Stimulated activated CD8-positive, alpha-beta memory T cell treated with anti-CD3 and anti-CD28 coated beads, Interleukin-15, amount 100 ng/mL, for 1 hour (primary cell): ENCODE measurements around the gene PPP2R3C.
"Not testable (repeated sequence)": the region's sequence is repeated elsewhere in the genome, so short reads cannot be mapped to it uniquely, and the experiment has no call there.

Experiments
- DNase-seq: peaks from one replicate; pipeline ENCODE4 v3.0.0-alpha.2; 2020; ENCODE audit warnings: low read depth

PPP2R3C gene

DNA sequence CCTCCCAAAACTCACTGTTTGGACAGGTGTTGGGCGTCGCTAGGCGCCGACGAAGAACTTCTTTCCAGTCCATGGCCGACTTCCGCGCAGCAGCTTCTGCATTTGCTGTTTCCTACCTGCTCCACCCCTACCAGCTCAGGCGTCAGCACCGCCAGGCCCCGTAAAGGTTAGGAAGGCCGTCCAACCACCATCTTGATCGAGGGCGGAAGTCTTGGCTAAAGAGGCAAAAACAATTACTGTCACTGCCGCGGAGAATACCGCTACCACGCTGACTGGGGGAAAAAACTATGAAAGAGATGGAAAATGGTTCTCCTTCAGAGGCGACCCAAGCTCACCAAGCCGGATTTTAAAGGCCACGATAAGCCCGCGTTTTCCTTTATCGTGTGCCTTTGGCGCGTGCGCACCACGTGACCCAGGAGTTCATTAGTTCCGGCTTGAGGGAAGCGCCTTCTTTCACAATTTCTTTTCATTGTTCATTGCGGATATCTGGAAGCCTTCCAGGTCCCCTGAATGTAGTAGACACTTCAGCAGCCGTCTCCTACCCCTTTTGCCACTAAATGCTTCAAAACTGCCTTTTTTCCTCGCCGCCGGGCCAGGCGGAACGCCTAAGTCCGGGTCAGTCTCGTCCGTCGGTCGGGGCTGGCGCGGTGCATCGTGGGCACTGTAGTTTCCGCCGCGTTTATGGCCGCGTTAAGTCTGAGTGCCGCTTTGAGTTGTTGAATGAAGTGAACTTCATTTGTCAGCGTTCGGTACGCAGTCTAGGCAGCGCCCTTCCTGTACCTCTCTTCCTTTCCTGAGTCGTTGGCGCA, at the start of gene PPP2R3C, which contains the start of gene PRORP:
TSS of gene PPP2R3C (minus strand) at position 104 of the 809 bp plus-strand sequence. CDS start at position 73, 31 bp downstream.
TSS of gene PRORP (plus strand) at position 666 of the 809 bp plus-strand sequence. CDS start 694 bp downstream, outside the sequence.
- peak; percentile 77 for DNase-seq

DNA sequence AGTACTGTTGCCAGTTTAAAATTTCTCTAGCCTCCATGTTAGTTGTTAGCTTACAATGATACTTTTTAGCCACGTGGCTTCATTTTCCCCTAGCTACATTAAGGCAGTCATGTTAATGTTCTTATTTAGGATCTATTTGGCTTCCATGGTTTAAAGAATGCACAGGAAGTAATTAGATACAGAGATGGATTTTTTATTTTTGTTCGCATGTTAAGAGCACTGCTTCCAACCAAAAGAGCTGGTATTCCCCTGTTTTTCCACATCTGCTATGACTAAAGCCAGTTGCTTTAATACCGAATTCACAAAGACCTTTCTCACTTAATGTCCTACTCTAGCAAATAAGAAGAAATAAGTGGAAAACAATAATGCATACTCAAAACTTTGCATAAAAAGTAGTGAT, 45.7 kb upstream of the PPP2R3C start:
- no peak for DNase-seq

- DNase-seq: no peak
These were observed 43.1 kb upstream of the PPP2R3C start for GRCh38 chr14:35164849-35165248.

DNA sequence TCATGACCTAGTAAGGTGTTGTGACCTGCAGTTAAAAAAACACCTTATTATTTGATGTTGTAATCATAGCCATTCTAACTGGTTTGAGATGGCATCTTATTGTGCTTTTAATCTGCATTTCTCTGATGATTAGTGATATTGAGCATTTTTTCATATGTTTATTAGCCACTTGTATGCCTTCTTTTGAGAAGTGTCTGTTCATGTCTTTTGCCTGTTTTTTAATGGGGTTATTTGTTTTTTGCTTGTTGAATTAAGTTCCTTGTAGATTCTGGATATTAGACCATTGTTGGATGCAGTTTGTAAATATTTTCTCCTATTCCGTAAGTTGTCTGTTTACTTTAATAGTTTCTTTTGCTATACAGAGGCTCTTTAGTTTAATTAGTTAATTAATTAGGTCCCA, 41.6 kb upstream of the PPP2R3C start:
- DNase-seq: no peak

GRCh38 chr14:35161231-35161630, 39.4 kb upstream of the PPP2R3C start:
- DNase-seq: peak; percentile 11

DNA sequence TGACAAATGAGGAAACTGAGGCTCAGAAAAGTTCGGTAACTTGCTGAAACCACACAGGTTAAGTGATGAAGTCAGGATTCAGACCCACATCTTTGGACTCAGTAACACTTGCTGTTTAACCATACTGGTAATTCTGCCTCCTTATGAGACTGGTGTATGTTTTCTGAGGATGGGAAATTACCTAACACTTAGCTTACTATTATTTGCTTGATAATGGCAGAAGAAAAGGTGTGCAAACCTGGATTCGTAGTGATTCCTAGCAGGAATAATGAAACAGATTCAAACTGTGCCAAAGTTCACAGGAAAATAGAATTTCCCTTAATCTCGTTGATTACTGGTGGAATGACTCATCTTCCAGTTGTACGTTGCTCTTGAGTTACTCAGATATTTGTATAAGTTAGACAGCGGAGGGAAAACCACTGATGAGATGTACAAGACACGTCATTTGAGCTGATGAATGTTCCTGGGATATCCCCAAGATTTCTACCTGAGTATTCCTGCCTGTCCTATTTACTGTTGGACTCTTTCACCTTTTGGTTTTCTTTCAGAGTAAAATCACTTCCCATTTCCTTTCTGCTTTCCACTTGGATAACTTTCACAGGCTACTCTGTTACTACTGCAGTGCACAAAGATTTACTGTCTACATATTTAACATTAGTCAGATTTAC, 38.1 kb upstream of the PPP2R3C start:
- DNase-seq: no peak

GRCh38 chr14:35158951-35159653, 37.3 kb upstream of the PPP2R3C start:
- DNase-seq: no peak

DNA sequence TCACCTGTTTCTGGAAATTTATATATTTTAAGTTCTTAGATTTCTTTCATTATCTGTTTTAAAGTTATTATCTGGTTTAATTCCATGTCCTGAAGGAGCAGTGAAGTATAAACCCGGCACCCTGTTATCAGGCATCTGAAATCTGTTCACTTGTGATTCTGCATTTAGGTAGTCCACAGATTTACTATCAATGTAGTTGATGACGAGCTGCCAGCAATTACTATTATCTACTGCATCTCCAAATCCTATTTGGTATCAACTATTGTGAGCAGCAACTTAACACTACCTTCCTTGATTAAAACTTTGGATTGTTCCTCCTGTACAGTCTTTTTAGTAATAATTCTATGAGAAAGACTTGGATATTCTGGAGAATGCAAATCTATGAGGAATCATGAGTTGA, 36.7 kb upstream of the PPP2R3C start:
- DNase-seq: no peak

- DNase-seq: no peak
These were observed 34.2 kb upstream of the PPP2R3C start for GRCh38 chr14:35155962-35156361.

DNA sequence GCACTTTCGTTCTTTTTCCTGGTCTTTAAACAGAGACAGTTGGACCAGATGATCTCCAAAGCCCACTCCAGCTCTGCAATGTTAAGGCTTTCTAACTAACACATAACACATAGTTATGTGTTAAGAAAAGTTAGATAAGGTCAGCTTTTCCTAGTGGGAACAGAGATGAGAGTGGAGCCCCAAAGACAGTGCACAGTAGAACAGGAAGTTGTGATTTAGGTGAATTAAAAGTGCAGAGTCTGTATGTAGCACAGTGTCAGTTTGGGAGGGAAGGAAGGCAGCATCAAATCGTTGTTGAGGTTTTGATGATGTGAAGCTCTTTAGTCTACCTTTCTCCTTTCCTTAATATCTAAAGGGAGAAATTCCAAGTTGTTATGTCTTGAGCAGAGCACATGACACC, 32.2 kb upstream of the PPP2R3C start:
- no peak for DNase-seq

GRCh38 chr14:35152531-35152930, 30.7 kb upstream of the PPP2R3C start:
- not testable (repeated sequence) for DNase-seq

- no peak for DNase-seq
These were observed 27.4 kb upstream of the PPP2R3C start for GRCh38 chr14:35149239-35149638.

DNA sequence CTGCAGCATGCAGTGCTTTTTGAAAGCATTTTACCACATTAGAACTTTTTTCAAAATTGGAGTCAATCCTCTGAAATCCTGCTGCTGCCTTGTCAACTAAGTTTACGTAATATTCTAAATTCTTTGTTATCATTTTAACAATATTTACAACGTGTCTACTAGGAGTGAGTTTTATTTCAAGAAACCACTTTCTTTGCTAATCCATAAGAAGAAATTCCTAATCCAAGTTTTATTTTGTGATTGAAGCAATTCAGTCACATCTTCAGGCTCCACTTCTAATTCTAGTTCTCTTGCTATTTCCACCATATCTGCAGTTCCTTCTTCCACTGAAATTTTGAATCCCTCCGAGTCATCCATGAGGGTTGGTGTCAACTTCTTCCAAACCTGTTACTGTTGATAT, 25.9 kb upstream of the PPP2R3C start:
- DNase-seq: no peak

DNA sequence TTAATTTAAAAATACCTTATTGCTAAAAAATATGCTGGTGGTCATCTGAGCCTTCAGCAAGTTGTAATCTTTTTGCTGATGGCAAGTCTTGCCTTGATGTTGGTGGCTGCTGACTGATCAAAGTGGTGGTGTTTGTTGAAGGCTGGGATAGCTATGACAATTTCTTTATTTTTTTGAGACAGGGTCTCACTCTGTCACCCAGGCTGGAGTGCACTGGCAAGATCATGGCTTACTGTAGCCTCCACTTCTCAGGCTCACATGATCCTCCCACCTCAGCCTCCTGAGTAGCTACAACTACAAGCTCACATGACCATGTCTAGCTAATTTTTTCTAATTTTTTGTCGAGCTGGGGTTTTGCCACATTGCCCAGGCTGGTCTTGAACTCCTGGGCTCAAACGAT, 25.4 kb upstream of the PPP2R3C start:
- no peak for DNase-seq

DNA sequence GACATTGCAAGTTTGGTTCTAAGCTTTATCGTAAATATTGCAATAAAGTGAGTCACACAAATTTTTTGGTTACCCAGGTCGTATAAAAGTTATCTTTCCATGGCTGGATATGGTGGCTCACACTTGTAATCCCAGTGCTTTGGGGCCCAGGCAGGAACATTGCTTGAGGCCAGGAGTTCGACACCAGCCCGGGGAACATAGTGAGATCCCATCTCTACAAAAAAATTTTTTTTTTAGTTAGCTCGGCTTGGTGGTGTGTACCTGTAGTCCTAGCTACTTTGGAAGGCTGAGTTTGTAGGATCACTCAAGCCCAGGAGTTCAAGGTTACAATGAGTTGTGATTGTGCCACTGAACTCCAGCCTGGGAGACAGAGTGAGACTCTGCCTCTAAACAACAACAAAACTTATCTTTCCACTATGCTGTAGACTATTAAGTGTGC, 24.9 kb upstream of the PPP2R3C start:
- no peak for DNase-seq

DNA sequence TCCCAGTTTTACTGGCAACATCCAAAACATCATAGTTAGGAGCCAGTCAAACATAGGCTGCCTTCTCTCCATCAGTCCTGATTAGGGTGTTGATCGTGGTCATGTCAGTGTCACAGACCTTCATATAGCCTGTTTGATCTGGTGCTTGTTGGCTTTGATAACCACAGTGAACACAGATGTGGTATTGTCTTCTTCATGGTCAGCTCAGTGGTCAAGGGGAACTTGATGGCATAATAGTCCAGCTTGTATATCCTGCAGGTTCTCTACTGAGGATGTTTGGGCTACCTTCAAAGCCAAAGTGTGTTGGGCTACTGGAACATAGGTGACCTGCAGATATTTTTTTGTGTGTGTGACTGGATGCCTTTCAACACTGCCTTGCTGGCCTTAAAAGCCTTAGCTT, 22.2 kb upstream of the PPP2R3C start:
- no peak for DNase-seq

- DNase-seq: no peak
These were observed 19.2 kb upstream of the PPP2R3C start for GRCh38 chr14:35140718-35141581.

DNA sequence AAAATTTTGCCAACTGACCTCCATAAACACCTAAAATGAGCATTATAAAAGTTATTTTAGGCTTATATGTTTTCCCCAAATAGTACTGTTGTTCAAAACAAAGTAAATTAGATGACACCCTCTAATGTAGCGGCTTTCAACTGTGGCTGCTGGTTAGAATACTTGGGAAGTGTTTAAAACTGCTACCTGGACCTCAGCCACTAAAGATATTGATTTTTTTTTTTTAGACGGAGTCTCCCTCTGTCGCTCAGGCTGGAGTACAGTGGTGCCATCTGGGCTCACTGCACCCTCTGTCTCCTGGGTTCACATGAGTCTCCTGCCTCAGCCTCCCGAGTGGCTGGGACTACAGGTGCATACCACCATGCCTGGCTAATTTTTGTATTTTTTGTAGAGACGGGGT, 16.8 kb upstream of the PPP2R3C start:
- no peak for DNase-seq

DNA sequence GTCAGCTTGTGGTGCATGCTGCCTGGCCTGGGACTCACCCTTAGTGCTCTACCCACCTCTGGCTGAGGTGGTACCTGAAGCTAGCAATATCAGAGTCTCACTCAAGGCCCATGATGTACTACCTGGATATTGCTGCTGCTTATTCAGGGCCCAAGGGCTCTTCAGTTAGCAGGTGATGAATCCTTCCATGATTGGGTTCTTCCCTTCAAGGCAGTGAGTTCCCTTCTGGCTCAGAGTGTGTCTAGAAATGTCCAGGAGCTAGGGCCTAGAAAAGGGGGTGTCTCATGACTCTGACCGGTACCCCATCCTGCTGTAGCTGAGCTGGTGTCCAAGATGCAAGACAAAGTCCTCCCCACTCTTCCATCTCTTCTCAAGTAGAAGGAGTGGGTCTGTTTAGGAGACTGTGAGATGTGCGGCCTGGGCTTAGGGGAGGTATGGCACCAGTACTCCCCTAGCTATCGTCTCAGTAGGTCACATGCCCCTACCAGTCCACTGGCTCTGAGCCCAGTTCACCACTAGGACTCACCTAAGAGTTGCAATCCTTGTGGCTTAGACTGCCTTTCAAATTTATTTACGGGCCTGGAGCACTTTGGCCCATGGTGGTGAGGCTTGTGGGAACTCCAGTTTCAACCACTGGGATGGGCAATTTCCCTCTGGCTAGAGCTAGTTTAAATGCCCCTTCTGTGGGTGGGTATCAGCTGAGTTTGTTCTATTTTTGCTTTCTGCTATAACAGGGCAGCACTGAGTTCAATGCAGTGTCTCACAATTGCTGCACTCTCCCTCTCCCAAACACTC, 12.7 kb upstream of the PPP2R3C start:
- DNase-seq: no peak

DNA sequence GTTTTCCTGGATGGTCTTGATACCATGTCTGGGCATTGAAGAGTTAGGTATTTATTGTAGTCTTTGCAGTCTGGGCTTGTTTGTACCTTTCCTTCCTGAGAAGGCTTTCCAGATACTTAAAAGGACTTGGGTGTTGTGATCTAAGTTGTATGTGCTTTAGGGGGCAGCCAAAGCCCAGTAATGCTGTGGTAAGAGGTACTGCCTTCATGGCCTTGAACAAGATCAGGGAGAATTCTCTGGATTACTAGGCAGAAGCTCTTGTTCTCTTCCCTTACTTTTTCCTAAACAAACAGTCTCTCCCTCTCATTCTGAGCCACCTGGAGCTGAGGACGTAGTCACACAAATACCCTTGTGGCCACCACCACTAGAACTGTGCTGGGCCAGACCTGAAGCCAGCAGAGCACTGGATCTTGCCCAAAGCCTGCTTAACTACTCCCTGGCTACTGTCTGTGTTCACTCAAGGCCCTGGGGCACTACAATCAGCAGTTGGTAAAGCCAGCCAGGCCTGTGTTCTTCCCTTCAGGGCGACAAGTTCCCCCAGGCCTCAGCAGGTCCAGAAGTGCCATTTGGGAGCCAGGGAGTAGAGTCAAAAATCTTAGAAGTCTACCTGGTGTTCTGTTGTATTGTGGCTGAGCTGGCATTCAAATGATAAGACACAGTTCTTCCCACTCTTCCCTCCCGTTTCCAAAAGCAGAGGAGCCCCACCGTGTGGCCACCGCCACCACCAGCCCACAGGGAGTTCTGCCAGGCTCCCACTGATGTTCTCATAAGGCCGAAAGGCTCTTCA, 11.9 kb upstream of the PPP2R3C start:
- DNase-seq: no peak
